Skin epidermis (tissue), 12 donors: ENCODE measurements around the gene LMTK2.
A peak's percentile ranks its signal among the peaks of the same experiment; 100 is the strongest.
"Not testable (repeated sequence)": the region's sequence is repeated elsewhere in the genome, so short reads cannot be mapped to it uniquely, and the experiment has no call there.

Source experiments
- H3K27ac ChIP-seq, 21 experiments: fragments of 200-600 bp; sonication (generic) in 11 of 21; one replicate each; pipeline ENCODE4 v1.5.0; 2020; ENCODE audit warnings: mild to moderate bottlenecking in 3 of 21, inconsistent platforms in 2 of 21, moderate library complexity in 2 of 21
- H3K4me3 ChIP-seq, 7 experiments: fragments of 200-600 bp; sonication (generic) in 2 of 7; one replicate each; pipeline ENCODE4 v1.5.0; 2020; ENCODE audit warnings: inconsistent platforms in 2 of 7, mild to moderate bottlenecking in 2 of 7, moderate library complexity in 1 of 7

LMTK2 gene

DNA sequence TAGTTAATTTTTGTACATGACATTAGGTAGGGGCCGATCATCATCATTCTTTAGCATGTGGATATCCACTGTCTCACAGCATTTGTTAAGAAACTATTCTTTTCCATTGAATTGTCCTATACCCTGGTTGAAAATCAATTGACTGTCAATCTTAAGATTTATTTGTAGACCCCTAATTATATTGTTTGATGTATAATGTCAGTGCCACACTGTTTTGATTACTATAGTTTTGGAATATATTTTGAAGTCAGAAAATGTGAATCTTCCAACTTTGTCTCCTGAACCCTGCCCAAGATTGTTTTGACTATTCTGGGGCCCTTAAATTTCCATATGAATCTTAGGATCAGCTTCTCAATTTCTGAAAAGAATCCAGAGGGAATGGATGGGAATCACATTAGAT, 6.6 kb upstream of the LMTK2 start:
- no peak overlapping the region for H3K4me3 ChIP-seq
- no peak overlapping the region for H3K27ac ChIP-seq

DNA sequence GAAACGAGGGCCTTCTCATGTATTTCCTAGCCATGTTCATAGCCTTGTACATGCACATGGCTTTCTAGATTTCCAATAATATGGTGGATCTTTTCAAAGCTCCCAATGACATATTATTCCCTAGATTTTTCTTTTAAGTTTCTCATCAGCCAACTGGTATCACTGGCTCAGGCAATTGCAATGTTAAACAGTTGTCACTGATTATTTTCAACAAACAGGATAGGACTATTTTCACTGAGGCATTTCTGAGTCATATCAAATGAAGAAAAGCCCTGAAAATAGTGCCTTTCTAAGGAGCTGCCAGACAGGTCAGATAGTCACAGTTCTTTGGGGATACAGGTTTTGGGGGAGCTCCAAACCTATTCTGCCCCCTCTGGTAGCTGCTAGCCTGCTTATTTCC, 4.5 kb upstream of the LMTK2 start:
- Histone ChIP-seq H3K27ac (no peak overlapping the region), H3K4me3 (no peak overlapping the region)

DNA sequence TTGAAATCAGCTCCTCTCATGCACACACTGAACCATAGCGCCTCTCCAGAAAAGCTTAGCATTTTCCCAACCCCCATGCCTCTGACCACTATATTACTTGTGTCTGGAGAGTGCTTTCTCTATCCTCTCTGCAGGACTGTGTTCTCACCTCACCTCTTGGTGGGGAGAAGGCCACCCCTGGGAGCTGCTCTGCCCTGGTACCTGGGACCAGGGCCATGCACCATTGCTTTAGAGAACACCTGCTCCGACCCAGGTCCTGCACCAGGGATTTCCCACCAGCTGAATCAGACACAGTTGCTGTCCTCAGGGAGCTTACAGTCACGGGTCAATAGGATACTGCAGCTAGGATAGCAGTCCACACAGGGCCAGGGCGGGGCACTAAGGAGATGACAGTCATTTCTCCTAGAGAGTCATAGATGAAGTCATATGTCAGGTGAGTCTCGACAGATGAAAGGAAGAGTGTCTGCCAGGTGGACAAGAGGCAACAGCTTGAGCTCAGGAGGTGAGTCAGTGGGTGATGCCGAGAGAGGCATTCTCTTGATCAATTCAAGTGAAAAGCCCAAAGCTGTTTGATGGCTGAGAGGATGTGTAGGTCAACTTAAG, 619 bp upstream of the LMTK2 start:
- no peak overlapping the region for H3K4me3 ChIP-seq

DNA sequence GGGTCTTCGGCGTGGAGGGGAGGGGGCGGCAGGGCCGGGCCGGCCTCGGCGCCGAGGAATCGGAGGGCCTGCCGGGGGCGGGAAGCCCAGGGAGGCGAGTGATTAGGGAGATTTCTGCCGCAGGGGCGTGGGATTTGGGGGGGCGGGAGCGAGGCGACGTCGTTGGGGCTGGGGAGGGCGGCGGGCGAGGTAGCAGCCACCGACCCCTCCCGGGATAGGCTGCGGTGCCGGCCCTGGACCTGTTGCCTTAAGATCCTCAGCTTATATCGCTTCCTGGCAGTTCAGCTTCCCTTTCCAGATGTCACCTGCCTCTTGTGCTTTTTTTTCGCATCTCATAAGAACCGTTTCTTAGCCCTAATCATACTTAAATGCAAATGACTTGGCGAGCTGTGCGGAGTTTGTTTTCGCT, 655 bp downstream of the LMTK2 start:
- Histone ChIP-seq H3K27ac (peak overlapping the region; percentile 41 to 95 (median 88)), H3K4me3 (peak overlapping the region; percentile 74 to 100 (median 99))

More for the DNA sequence above, 619 bp upstream of the LMTK2 start:
- peak overlapping the region in 1 of 21 experiments; percentile 86 for H3K27ac ChIP-seq

DNA sequence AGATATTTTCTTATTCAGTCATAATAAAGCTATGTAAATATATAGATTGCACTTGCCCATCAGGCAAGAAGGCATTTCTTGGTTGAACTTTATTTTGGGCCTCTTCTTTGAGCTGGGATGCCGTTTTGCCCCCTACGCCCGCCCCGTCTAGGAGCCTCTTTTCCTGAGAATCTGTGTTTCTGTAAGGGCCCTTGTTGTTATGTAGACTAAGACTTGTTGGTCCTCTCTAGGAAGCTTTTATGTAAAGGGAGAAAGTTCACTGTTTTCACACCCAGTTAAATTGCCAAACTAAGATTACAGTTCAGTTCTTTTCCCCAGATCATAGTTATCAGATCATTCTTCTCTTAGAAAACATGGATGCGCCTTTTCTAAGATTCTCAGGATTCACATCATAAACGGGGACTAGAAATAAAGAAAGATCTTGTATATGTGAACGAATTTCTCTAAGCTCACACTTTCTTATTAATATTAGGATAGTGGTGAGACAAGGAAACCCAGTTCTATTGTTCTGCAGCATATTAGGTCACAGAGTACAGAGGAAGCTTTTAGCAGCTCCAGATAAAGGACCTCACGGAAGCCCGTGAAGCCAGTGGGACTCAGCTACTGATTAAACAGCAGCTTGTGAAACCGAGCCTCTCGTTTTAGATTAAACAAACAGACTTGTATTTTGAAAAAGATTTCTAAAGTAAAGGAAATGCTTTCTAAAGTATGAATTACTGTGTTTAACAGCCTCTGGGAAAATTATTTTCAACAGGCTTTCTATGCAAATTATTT, 3.8 kb downstream of the LMTK2 start:
- no peak overlapping the region for H3K27ac ChIP-seq
- no peak overlapping the region for H3K4me3 ChIP-seq

DNA sequence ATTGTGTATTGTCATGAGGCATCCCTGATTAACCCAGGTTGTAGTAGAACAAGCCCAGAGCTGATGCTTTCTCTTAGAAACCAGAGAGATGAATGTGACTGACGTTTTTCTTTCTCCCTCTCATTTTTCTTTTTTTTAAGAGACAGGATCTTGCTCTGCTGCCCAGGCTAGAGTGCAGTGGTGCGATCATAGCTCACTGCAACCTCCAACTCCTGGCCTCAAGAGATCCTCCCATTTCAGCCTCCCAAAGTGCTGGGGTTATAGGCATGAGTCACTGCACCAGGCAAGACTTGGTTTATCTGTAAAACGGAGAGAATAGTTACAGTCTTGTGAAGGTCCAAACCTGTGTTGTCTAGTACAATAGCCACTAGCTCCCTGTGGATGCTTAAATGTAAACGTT, 5.4 kb downstream of the LMTK2 start:
- Histone ChIP-seq H3K27ac (no peak overlapping the region), H3K4me3 (no peak overlapping the region)

DNA sequence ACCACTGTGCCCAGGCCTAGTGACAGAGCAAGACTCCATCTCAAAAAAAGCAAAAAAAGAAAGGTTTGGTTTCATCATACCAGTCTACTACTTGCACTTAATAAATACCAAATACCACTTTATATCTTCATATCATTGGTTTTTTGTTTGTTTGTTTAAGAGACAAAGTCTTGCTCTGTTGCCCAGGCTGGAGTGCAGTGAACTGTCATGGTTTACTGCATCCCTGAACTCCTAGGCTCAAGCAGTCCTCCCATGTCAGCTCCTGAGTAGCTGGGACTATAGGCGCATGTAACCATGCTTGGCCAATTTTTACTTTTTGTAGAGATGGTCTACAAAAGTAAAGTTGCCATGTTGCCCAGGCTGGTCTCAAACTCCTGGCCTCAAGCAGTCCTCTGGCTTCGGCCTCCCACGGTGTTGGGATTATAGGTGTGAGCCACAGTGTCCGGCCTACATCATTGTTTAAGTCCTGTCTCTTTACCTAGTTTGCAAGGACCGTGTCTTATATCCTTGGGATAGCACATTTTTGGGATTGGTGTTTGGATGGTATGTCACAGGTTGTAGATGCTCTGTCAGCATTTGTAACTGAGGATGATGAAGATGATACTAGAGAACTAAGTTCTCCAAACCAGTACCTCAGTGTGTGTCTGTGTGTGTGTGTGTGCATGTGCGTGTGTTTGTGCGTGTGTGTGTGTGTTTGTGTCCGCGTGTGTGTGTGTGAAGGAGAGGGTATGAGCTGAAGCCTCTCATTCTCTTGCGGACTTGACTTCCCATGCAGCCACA, 9.3 kb downstream of the LMTK2 start:
- Histone ChIP-seq H3K4me3 (no peak overlapping the region), H3K27ac (no peak overlapping the region)

DNA sequence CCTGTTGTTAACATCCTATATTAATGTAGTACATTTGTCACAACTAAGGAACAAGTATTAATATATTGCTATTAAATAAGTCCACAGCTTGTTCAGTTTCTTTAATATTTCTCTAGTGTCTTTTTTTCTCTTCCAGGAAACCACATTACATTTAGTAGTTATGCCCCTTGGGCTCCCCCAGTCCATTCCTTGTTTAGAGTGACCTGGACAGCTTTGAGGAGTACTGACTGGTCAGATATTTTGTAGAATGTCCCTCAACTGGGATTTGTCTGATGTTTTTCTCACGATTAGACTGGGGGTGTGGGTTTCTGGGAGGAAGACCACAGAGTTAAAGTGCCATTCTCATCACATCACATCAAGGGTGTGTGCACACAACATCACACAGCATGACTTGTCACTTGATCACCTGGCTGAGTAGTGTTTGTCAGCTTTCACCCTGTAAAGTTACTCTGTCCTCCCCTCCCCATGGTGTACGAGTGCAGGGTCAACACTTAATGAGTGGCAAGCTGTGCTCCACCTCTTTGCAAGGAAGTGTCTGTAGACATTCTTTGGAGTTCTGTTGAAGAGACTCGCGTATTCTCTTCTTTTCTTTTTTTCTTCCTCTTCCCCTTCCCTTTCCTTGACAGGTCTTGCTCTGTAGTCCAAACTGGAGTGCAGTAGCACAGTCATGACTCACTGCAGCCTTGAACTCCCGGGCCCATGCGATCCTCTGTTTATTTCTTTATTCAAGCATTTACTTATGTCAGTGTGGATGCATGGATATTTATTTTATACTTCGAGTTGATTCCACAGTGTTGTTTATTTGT, 10.2 kb downstream of the LMTK2 start:
- H3K27ac ChIP-seq, result no peak overlapping the region
- no peak overlapping the region for H3K4me3 ChIP-seq

DNA sequence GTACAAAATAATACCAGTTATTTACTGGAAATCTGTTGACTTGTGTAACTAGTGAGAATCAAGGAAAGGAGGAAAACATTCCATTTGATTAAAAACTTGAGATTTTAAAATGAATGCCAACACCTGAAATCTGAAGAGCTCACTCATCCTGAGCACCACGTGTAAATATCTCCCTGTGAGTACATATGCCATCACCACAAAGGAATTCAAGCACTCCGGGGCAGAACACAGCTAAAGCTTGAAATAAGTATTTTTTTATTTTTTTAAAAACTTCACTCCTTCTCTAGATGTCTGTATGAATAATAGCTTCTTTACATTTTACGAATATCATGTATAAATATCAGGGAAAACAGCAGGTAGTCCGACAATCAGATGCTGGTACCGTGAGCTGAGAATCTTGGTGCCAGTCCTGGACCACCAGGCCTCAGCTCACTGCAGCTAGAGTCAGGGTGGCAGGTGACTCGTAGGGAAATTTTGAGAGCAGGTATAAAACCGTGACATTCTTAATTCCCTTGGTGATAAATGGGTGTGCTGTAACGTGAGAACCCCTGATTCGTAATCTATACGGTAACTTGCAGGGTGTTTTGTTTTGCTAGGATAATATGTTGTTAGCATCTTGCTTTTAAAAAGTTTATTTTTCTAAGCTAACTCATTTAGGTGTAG, 12.7 kb downstream of the LMTK2 start:
- Histone ChIP-seq H3K27ac (no peak overlapping the region), H3K4me3 (no peak overlapping the region)

DNA sequence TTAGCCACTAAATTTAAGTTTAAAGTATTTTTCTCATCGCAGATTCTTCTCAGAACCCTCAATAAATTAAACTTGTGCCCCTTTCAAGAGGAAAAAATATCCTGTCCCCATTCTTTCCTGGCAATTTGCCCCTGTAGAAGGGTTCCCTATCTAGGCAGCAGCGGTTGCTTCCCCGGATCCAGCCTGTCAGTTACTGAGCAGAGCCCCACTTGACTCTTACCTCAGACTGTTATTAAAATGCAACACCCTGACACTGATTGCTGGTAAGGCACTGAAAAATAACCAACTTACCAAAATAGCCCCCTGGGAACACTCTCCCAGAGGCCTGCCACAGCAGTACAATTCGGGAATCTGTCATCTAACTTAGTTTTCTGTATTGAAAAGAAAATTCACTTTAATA, 13.9 kb downstream of the LMTK2 start:
- Histone ChIP-seq H3K4me3 (no peak overlapping the region), H3K27ac (no peak overlapping the region)

DNA sequence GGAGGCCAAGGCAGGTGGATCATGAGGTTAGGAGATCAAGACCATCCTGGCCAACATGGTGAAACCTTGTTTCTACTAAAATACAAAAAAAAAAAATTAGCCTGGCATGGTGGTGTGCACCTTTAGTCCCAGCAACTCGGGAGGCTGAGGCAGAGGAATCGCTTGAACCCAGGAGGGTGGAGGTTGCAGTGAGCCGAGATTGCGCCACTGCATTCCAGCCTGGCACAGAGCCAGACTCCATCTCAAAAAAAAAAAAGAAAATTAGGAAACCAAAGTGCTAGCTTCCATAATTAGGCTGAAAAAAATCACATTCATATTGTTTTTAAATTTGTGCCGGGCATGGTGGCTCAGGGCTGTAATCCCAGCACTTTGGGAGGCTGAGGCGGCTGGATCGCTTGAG, 14.7 kb downstream of the LMTK2 start:
- H3K27ac ChIP-seq, H3K4me3 ChIP-seq: not testable (repeated sequence)

DNA sequence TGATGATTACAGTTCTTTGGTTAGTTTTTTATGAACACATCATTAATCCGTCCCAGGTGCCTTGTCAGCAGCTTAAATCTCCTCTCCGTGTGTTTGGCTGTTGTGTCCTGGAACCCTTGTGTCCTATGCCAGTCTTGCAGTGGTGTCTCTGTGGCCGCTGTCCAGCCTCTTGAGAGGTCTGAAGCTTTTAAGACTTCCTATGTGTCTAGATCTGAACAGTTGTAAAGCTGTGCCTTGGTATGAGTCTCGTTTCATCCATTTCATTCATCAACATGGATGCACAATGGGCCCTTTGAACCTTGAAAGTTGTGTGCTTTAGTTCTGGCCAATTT, 16.7 kb downstream of the LMTK2 start:
- no peak overlapping the region for H3K4me3 ChIP-seq

DNA sequence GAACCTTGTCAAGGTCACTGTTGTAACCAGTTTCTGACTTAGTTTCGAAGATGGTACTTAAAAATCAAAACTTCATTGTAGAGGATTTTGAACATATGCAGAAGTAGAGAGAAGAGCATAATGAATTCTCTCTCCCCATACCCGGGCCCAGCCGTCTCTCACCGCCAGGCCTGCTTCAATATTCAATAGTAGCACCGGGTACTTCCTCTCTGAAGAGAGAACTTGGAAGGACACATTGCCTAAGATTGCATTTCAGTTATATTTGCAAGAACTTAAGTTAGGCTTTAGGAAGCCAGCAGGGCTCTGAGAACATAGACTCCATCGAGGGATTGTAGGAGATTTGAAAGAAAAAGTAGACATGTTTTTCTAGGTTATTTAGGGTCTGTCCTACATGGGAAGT, 19.1 kb downstream of the LMTK2 start:
- H3K27ac ChIP-seq, result no peak overlapping the region
- H3K4me3 ChIP-seq, result no peak overlapping the region

More for the DNA sequence above, 16.7 kb downstream of the LMTK2 start:
- H3K27ac ChIP-seq, result no peak overlapping the region

DNA sequence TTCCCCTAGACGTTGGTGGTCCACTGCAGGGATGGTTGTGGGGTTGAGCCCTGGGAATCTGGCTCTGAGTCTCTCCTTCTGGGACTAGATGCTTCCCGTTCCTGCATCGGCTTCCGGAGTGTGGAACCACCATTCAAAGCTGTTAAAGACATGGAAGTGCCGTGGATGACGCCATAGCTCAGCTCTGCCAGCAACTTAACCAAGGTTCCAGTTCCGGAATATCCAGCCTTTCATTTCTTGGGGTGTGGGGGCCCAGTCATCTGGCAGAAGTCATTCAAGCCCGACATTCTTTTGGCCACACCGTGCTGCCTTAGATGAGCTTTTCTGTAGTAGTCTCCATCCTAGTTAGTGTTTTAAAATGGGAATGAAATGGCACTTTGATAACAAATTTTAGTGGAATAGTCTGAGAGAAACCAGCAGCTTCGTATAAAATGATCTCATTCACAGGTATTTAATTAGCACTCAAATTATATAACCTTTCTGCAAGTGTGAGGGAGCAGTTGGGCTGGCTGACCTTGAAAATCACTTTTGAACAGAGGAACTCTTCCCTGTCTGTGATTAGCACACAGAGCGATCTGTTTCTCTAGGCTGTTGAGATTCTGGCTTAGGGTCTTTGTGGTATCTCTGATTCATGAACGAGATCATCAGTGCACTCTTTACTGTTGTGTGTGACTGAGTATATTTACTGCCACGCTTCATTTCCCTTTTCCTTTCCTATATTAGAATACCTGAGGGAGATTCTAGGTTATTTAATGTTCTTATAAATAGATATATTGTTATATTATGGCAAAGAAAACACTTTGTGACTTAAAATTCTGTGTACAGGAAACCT, 19.9 kb downstream of the LMTK2 start:
- no peak overlapping the region for H3K27ac ChIP-seq
- H3K4me3 ChIP-seq, result no peak overlapping the region

DNA sequence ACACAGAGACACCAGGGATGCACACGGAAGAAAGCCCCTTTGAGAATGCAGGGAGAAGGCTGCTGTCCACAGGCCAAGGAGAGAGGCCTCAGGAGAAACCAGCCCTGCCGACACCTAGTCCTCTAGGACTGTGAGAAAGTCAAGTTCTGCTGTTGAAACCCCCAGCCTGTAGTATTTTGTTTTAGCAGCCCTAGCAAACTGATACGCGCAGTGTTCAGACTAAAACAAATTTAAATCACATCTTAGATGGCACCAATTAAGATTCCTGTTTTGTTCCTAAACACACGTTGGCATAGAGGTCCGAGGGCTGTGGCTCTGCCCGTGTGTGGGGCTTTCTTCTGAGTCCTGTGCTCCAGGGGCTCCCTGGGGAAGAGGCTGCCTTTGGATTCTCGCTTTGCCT, 21.7 kb downstream of the LMTK2 start:
- Histone ChIP-seq H3K4me3 (no peak overlapping the region), H3K27ac (no peak overlapping the region)

DNA sequence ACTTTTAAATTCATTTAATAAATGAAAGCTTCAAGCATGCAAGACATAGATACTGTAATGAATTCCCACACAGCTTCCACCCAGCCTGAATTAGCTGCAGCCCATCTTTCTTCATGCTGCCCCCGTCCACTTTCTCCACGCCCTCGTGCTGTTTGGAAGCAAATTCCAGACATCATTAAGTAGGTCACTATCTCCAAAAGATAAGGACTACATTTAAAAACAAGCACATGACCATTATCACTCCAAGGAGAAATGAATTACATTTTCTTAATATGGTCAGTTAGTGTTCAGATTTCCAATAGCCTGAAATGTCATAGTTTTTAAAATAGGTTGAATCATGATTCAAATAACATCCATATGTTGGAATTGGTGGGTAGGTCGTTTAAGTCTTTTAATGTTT, 24.3 kb downstream of the LMTK2 start:
- Histone ChIP-seq H3K4me3 (no peak overlapping the region), H3K27ac (peak overlapping the region in 2 of 21 experiments; percentile 40 to 41)

DNA sequence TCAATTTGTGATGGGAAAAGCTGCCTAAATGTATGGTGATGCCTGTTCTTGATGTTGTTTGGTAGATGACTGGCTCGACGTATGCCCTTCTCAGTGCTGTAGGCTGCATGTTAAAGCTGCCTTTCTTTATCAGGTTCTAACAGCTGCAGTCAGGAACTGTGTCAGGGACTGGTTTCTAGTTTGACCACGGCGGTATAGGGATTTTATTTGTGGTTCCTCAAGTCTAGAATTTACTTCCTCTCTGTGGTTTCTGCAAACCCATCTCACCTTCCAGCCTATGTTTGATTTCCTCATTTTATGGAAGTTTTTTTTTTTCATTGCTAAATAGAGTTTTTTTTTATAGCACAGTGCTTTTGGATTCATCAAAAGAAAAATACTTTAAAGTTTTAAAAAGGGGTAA, 26.5 kb downstream of the LMTK2 start:
- Histone ChIP-seq H3K27ac (no peak overlapping the region), H3K4me3 (no peak overlapping the region)

DNA sequence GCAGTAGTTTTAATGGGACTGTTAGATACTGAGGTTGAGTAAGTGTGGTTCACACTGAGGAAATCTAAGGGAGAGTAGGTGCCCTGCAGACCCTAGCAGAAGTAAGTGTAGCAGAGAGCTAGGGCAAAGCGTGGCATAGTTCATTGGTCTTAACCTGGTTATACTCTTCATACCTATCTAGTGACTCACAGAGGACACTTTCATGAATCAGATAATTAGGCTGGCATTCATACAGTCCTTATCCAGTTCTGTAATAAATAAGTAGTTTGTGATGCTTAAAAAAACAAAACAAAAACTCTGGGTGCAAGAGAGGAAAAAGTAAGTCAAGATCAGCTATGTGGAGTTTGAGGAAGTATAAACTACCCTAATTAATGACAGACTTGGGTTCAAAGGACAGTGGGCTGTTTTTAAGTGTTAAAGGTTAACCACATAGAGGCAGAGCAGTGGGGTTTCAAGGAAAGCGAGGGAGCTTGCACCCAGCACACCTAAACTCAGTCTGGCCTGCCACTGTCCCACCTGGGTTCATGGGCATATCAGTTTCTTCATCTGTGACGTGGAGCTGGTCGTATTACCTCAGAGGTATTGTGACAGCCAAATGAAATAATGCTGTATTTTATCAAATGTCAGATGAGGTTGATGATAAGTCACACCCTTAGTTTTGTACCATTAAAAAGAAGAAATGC, 27.1 kb downstream of the LMTK2 start:
- peak overlapping the region in 2 of 21 experiments; percentile 8 to 18 for H3K27ac ChIP-seq

More for the DNA sequence above, 27.1 kb downstream of the LMTK2 start:
- H3K4me3 ChIP-seq, result no peak overlapping the region
